IMR-90 (cell line): ENCODE data around the gene SUV39H1. TPM values are rescaled to one million over a fixed set of nuclear protein-coding genes. Genes with fewer than 3 reads are reported as not detected.

Source experiments
- ATAC-seq: fragments of 200-7000 bp; cut with Tn5 transposase; 2 replicates; pipeline ENCODE4 v1.9.1; 2020; ENCODE audit warnings: low read depth, mild to moderate bottlenecking, moderate library complexity
- BruUV-seq: library from RNA; stranded (reverse); fragments of 400-500 nt; replicated peaks from 2 replicates; lab custom pipeline; 2021; lab: Mats Ljungman, UMichigan
- CTCF ChIA-PET: fragments of 300-600 bp; formaldehyde crosslinking; extraction: SDS; loops from one replicate; lab custom pipeline; 2021; ENCODE audit warnings: antibody characterized with exemption; lab: Yijun Ruan, JAX
- POLR2A ChIA-PET: fragments of 300-600 bp; sonication (Branson Sonifier 250); formaldehyde crosslinking; loops from one replicate; lab custom pipeline; 2022; ENCODE audit warnings: antibody characterized with exemption; ENCODE audit not compliant: unreplicated experiment; lab: Charles Lee
- DNase-seq: peaks from one replicate; pipeline ENCODE4 v3.0.0; 2013
- H2AFZ ChIP-seq: replicated peaks from 2 replicates; pipeline ENCODE3; 2013; ENCODE audit warnings: low read length, mild to moderate bottlenecking; ENCODE audit not compliant: poor library complexity
- H2AK5ac ChIP-seq: 2 replicates; pipeline ENCODE4 v1.6.1; 2013; ENCODE audit warnings: low read depth, low read length, inconsistent platforms
- H2AK9ac ChIP-seq: replicated peaks from 2 replicates; pipeline ENCODE3; 2013; ENCODE audit warnings: mild to moderate bottlenecking, low read depth, low read length, moderate library complexity; ENCODE audit not compliant: poor library complexity
- H2BK120ac ChIP-seq: 2 replicates; pipeline ENCODE4 v1.6.1; 2013; ENCODE audit warnings: low read depth, low read length, inconsistent platforms
- H2BK15ac ChIP-seq: 3 replicates; pipeline ENCODE4 v1.6.1; 2013; ENCODE audit warnings: low read depth, low read length, inconsistent platforms
- H2BK20ac ChIP-seq: 2 replicates; pipeline ENCODE4 v1.6.1; 2013; ENCODE audit warnings: low read depth, mild to moderate bottlenecking, inconsistent platforms, low read length, moderate library complexity
- H2BK5ac ChIP-seq: 2 replicates; pipeline ENCODE4 v1.6.1; 2013; ENCODE audit warnings: mild to moderate bottlenecking, low read depth, low read length, inconsistent platforms; ENCODE audit not compliant: poor library complexity, severe bottlenecking
- H3K14ac ChIP-seq: replicated peaks from 2 replicates; pipeline ENCODE4 v1.6.1; 2013; ENCODE audit warnings: low read depth, low read length, inconsistent platforms
- H3K18ac ChIP-seq: 2 replicates; pipeline ENCODE4 v1.6.1; 2013; ENCODE audit warnings: low read depth, low read length, control low read depth
- H3K23ac ChIP-seq: 2 replicates; pipeline ENCODE4 v1.6.1; 2013; ENCODE audit warnings: low read depth, low read length, inconsistent platforms
- H3K27ac ChIP-seq: 2 replicates; pipeline ENCODE4 v1.5.1; 2013; ENCODE audit warnings: mild to moderate bottlenecking, control low read depth, low read length; ENCODE audit not compliant: insufficient read depth
- H3K27me3 ChIP-seq: 2 replicates; pipeline ENCODE4 v1.6.1; 2013; ENCODE audit warnings: low read length; ENCODE audit not compliant: control insufficient read depth, insufficient read depth
- H3K36me3 ChIP-seq: 2 replicates; pipeline ENCODE4 v1.6.1; 2013; ENCODE audit warnings: low read length, mixed read lengths; ENCODE audit not compliant: control insufficient read depth, insufficient read depth
- H3K4ac ChIP-seq: 2 replicates; pipeline ENCODE4 v1.6.1; 2013; ENCODE audit warnings: low read depth, low read length, inconsistent platforms
- H3K4me1 ChIP-seq: 2 replicates; pipeline ENCODE4 v1.6.1; 2013; ENCODE audit warnings: low read length, mixed read lengths; ENCODE audit not compliant: control insufficient read depth, insufficient read depth
- H3K4me2 ChIP-seq: 2 replicates; pipeline ENCODE4 v1.6.1; 2013; ENCODE audit warnings: low read depth, mild to moderate bottlenecking, control low read depth, low read length, moderate library complexity
- H3K4me3 ChIP-seq: 2 replicates; pipeline ENCODE4 v1.5.1; 2013; ENCODE audit warnings: low read depth, mild to moderate bottlenecking, control low read depth, low read length, moderate library complexity; ENCODE audit not compliant: insufficient read depth
- H3K56ac ChIP-seq: 2 replicates; pipeline ENCODE4 v1.6.1; 2013; ENCODE audit warnings: low read length, inconsistent platforms; ENCODE audit not compliant: insufficient read depth; ENCODE audit errors: extremely low read depth
- H3K79me1 ChIP-seq, 2 experiments: 2 replicates each; pipeline ENCODE4 v1.6.1; 2013; ENCODE audit warnings: low read length in 2 of 2, inconsistent platforms in 1 of 2, low read depth in 1 of 2
- H3K9ac ChIP-seq: 2 replicates; pipeline ENCODE4 v1.6.1; 2013; ENCODE audit warnings: low read depth, low read length, control low read depth
- H3K9me1 ChIP-seq: 2 replicates; pipeline ENCODE4 v1.6.1; 2013; ENCODE audit warnings: low read length, inconsistent platforms; ENCODE audit not compliant: insufficient read depth
- H3K9me3 ChIP-seq: 2 replicates; pipeline ENCODE4 v1.6.1; 2013; ENCODE audit warnings: low read length; ENCODE audit not compliant: control insufficient read depth, insufficient read depth
- H4K20me1 ChIP-seq: 2 replicates; pipeline ENCODE4 v1.6.1; 2013; ENCODE audit warnings: low read length, inconsistent platforms; ENCODE audit not compliant: insufficient read depth
- H4K5ac ChIP-seq: 2 replicates; pipeline ENCODE4 v1.6.1; 2013; ENCODE audit warnings: mild to moderate bottlenecking, low read depth, low read length, control low read depth
- H4K8ac ChIP-seq, 2 experiments: 2 replicates each; pipeline ENCODE4 v1.6.1; 2013; ENCODE audit warnings: low read depth in 2 of 2, low read length in 2 of 2, control low read depth in 1 of 2, inconsistent platforms in 1 of 2
- H4K91ac ChIP-seq: 2 replicates; pipeline ENCODE4 v1.6.1; 2013; ENCODE audit warnings: low read depth, low read length, inconsistent platforms; ENCODE audit not compliant: insufficient read depth
- BHLHE40 ChIP-seq: fragments of 150-350 bp; IDR thresholded peaks from 2 replicates; pipeline ENCODE4 v1.6.1; 2016; ENCODE audit warnings: mild to moderate bottlenecking, low read depth, low read length
- CEBPB ChIP-seq: IDR thresholded peaks from 2 replicates; pipeline ENCODE4 v1.6.1; 2012; ENCODE audit warnings: low read depth, low read length, improper control_type of control experiment
- CHD1 ChIP-seq: IDR thresholded peaks from 2 replicates; pipeline ENCODE4 v1.6.1; 2012; ENCODE audit warnings: low read depth, low read length, improper control_type of control experiment
- FOS ChIP-seq: fragments of 150-350 bp; IDR thresholded peaks from 2 replicates; pipeline ENCODE4 v1.6.1; 2016; ENCODE audit warnings: low read depth, low read length
- MAFK ChIP-seq: IDR thresholded peaks from 2 replicates; pipeline ENCODE4 v1.6.1; 2012; ENCODE audit warnings: low read depth, low read length, improper control_type of control experiment
- MAZ ChIP-seq: IDR thresholded peaks from 2 replicates; pipeline ENCODE4 v1.6.1; 2012; ENCODE audit warnings: low read depth, mild to moderate bottlenecking, low read length, improper control_type of control experiment, moderate library complexity, borderline replicate concordance
- MXI1 ChIP-seq: IDR thresholded peaks from 2 replicates; pipeline ENCODE4 v1.6.1; 2012; ENCODE audit warnings: low read depth, mild to moderate bottlenecking, low read length, moderate library complexity, borderline replicate concordance
- NFE2L2 ChIP-seq: fragments of 150-350 bp; IDR thresholded peaks from 2 replicates; pipeline ENCODE4 v1.6.1; 2016; ENCODE audit warnings: low read depth, mild to moderate bottlenecking, low read length
- POLR2A ChIP-seq: IDR thresholded peaks from 2 replicates; pipeline ENCODE4 v1.6.1; 2012; ENCODE audit warnings: mild to moderate bottlenecking, low read depth, low read length
- RAD21 ChIP-seq: IDR thresholded peaks from 2 replicates; pipeline ENCODE4 v1.6.1; 2012; ENCODE audit warnings: low read length, improper control_type of control experiment
- RCOR1 ChIP-seq: IDR thresholded peaks from 2 replicates; pipeline ENCODE4 v1.6.1; 2012; ENCODE audit warnings: mild to moderate bottlenecking, low read length, improper control_type of control experiment; ENCODE audit not compliant: insufficient replicate concordance
- RFX5 ChIP-seq: IDR thresholded peaks from 2 replicates; pipeline ENCODE4 v1.8.0; 2012; ENCODE audit warnings: low read depth, mild to moderate bottlenecking, low read length, moderate library complexity
- SMC3 ChIP-seq: fragments of 150-350 bp; IDR thresholded peaks from 2 replicates; pipeline ENCODE4 v1.6.1; 2016; ENCODE audit warnings: low read depth, mild to moderate bottlenecking, antibody characterized with exemption, low read length, moderate library complexity
- WGBS, 2 experiments: methylation state at CpG; one replicate each; pipeline versions ENCODE4 v1.1.5 to v1.1.7; 2013; ENCODE audit warnings: missing lambda C conversion rate in 2 of 2; ENCODE audit not compliant: insufficient read length in 1 of 2; ENCODE audit errors: extremely low coverage in 2 of 2; 5-methylcytosine and 5-hydroxymethylcytosine counted together
- dilution Hi-C: fragments of 300-500 bp; cut with HindIII; formaldehyde crosslinking; loops from one replicate; pipeline ENCODE4 v1.14.3; 2018; ENCODE audit warnings: low sequenced_read_pairs; ENCODE audit not compliant: unreplicated experiment
- in situ Hi-C: fragments of 300-500 bp; cut with MboI; formaldehyde crosslinking; loops from 3 replicates; pipeline ENCODE4 v1.14.3; 2019; ENCODE audit warnings: low sequenced_read_pairs, inconsistent platforms, mixed read lengths
- intact Hi-C: fragments of 100-400 bp; cut with micrococcal nuclease; formaldehyde crosslinking; loops from 2 replicates; pipeline ENCODE4 v1.10.0; 2022
- polyA plus RNA-seq, 3 experiments: library from polyadenylated mRNA; depleted of rRNA; stranded (reverse); fragments of >200 nt; gene quantifications; 2 replicates each; pipeline ENCODE4 v1.2.3, GENCODE V29; 2012; ENCODE audit warnings: low replicate concordance in 1 of 3
- total RNA-seq: library from RNA; depleted of rRNA; stranded (reverse); fragments of >200 nt; gene quantifications from 2 replicates; pipeline ENCODE4 v1.2.3, GENCODE V29; 2012
- TF ChIP-seq, protein P1 (sequence below): fragments of 150-350 bp; IDR thresholded peaks from 2 replicates; pipeline ENCODE4 v1.6.1; 2017; ENCODE audit warnings: mild to moderate bottlenecking, antibody characterized with exemption, low read length, low read depth
- TF ChIP-seq, protein P2 (sequence below): fragments of 150-350 bp; IDR thresholded peaks from 2 replicates; pipeline ENCODE4 v1.6.1; 2016; ENCODE audit warnings: low read depth, mild to moderate bottlenecking, low read length, moderate library complexity, borderline replicate concordance
- TF ChIP-seq, protein P3 (sequence below): conservative IDR thresholded peaks from 2 replicates; pipeline ENCODE4 v1.5.1; 2012; ENCODE audit warnings: mild to moderate bottlenecking, low read depth, low read length, improper control_type of control experiment

The SUV39H1 gene
- total and polyA plus RNA-seq, 2 of the 4 experiments (the other 2 are of a cell fraction) = 6.6 to 8.6 TPM

DNA sequence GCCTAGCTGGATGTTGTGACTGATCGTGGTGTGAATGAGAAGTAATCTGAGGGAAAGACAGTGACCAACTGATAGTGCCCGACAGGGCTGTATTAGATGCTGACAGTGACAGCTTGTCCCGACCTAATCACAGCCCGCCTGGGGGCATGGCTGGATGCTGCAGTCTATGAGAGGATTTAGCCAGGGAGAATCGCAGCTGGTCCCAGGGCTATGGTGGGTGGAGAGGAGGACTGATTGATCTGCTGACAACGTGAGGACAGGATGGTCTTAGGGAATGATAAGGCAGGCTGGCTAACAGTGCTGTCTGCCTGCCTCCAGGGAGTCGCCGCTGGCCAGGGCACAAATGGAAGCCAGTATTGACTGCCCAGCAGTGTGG, 621 bp upstream of the SUV39H1 start:
- DNase-seq (no peak), ATAC-seq (no peak; the same call in none of the 2 replicates)
- WGBS, 2 experiments = 42% methylated on average over 7 of the region's 8 CpGs; no CpG with 5 or more reads in 1 of the 2 experiments
- Histone ChIP-seq H3K4me1 (peaks cover 8% of the 10 kb centered on the region; the same call in 1 of the 2 replicates), H2BK5ac (no peak overlapping the region), H3K9me1 (no peaks in the 10 kb centered on the region; the same call in 1 of the 2 replicates), H4K8ac (peak overlapping the region; percentile 28 to 77; a peak in 3 of 4 replicates), H3K56ac (no peak overlapping the region; the same call in 1 of the 2 replicates), H3K23ac (no peak overlapping the region), H2AK9ac (peak overlapping the region; percentile 2), H4K5ac (peak overlapping the region; percentile 19), H3K27me3 (peaks cover 1% of the 10 kb centered on the region; the same call in 1 of the 2 replicates), H2BK120ac (no peak overlapping the region), H2BK20ac (no peak overlapping the region), H3K27ac (peak overlapping the region; percentile 66), H3K18ac (no peak overlapping the region; the same call in 1 of the 2 replicates), H3K9me3 (no peaks in the 10 kb centered on the region), H3K4me3 (peak overlapping the region; percentile 64), H3K4me2 (peak overlapping the region; percentile 92), H3K9ac (peak overlapping the region; percentile 78), H4K91ac (peak overlapping the region; percentile 3; the same call in 1 of the 2 replicates), H3K4ac (peak overlapping the region; percentile 36; the same call in 1 of the 2 replicates), H3K36me3 (peaks cover 6% of the 10 kb centered on the region), H3K79me1 (peaks cover 0 to 6% of the 10 kb centered on the region in 2 experiments; a peak in 3 of 4 replicates), H2BK15ac (no peak overlapping the region), H3K14ac (peak overlapping the region; percentile 71; the same call in 1 of the 2 replicates), H2AFZ (peak overlapping the region; percentile 90), H2AK5ac (peak overlapping the region; percentile 0; the same call in 1 of the 2 replicates), H4K20me1 (no peaks in the 10 kb centered on the region)
- TF ChIP-seq MXI1 (no peak), CEBPB (no peak), RFX5 (no peak), POLR2A (no peak), SMC3 (no peak), RCOR1 (no peak), CHD1 (no peak), MAFK (no peak), MAZ (no peak), FOS (no peak), RAD21 (no peak), BHLHE40 (no peak), NFE2L2 (no peak)
- TF ChIP-seq, protein P1, sequence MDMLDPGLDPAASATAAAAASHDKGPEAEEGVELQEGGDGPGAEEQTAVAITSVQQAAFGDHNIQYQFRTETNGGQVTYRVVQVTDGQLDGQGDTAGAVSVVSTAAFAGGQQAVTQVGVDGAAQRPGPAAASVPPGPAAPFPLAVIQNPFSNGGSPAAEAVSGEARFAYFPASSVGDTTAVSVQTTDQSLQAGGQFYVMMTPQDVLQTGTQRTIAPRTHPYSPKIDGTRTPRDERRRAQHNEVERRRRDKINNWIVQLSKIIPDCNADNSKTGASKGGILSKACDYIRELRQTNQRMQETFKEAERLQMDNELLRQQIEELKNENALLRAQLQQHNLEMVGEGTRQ = no peak
- TF ChIP-seq, protein P2, sequence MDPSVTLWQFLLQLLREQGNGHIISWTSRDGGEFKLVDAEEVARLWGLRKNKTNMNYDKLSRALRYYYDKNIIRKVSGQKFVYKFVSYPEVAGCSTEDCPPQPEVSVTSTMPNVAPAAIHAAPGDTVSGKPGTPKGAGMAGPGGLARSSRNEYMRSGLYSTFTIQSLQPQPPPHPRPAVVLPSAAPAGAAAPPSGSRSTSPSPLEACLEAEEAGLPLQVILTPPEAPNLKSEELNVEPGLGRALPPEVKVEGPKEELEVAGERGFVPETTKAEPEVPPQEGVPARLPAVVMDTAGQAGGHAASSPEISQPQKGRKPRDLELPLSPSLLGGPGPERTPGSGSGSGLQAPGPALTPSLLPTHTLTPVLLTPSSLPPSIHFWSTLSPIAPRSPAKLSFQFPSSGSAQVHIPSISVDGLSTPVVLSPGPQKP = no peak
- TF ChIP-seq, protein P3, sequence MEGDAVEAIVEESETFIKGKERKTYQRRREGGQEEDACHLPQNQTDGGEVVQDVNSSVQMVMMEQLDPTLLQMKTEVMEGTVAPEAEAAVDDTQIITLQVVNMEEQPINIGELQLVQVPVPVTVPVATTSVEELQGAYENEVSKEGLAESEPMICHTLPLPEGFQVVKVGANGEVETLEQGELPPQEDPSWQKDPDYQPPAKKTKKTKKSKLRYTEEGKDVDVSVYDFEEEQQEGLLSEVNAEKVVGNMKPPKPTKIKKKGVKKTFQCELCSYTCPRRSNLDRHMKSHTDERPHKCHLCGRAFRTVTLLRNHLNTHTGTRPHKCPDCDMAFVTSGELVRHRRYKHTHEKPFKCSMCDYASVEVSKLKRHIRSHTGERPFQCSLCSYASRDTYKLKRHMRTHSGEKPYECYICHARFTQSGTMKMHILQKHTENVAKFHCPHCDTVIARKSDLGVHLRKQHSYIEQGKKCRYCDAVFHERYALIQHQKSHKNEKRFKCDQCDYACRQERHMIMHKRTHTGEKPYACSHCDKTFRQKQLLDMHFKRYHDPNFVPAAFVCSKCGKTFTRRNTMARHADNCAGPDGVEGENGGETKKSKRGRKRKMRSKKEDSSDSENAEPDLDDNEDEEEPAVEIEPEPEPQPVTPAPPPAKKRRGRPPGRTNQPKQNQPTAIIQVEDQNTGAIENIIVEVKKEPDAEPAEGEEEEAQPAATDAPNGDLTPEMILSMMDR = no peak
- dilution Hi-C loops = no loop called here
- BruUV-seq = no TSS peak
- in situ Hi-C loops = no loop called here
- POLR2A ChIA-PET = no interaction called here
- CTCF ChIA-PET = interaction anchor here (0.6 kb wide), 2 partner anchors 51 to 195 kb away, joined by 3 to 4 read pairs; no protein-coding TSS in a partner anchor
- intact Hi-C loops = loop anchor here (2.0 kb wide), 2 partner anchors 19 to 221 kb away; no protein-coding TSS in a partner anchor
